ENCODE results near the gene UNC119B.

The UNC119B gene

DNA sequence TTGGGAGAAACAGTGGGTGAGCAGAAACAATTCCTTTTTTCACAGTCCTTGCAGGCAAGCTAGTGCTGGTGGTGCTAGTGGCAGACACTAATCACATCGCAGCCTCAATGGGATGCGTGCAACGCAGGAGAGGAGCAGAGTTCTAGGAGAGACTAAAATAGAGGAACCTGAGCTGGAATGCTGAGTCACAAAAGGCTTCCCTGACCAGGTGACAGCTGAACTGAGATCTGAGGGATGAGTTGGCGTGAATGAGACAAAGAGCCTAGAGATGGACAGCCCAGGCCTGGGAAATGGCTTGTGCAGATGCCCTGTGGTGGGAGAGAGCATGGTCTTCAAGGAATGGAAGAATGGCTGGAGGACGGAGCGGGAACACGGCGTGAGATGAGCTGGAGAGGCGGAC is 41.1 kb downstream of the UNC119B start:
- H3K4me3 Mint-ChIP-seq: no peak overlapping the region

DNA sequence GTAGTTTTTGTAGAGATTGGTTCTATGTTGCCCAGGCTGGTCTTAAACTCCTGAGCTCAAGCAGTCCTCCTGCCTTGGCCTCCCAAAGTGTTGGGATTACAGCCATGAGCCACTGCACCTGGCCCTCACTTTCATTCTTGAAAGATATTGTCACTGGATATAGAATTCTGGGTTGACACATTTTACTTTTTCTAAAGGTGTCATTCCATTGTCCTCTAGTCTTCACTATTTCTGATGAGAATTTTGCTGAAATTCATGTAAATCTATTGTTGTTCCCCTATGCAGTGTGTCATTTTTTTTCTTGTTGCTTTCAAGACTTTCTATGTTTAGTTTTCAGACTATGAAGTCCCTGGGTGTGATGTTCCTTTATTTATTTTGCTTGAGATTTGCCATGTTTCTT is 44.5 kb downstream of the UNC119B start:
- no peaks in the 10 kb centered on the region for H3K27me3 Mint-ChIP-seq (ENCODE audit: low read depth)
- H3K4me3 Mint-ChIP-seq: no peak overlapping the region
- DNase-seq (ENCODE audit: low spot score): no peak
- peaks cover 4% of the 10 kb centered on the region for H3K36me3 Mint-ChIP-seq (ENCODE audit: low read depth)
- no peak overlapping the region for H3K27ac Mint-ChIP-seq
- no peaks in the 10 kb centered on the region for H3K4me1 Mint-ChIP-seq (ENCODE audit: low read depth)
- H3K9me3 Mint-ChIP-seq: peaks cover 14% of the 10 kb centered on the region

More for the DNA sequence above, 41.1 kb downstream of the UNC119B start:
- Mint-ChIP-seq H3K27ac (no peak overlapping the region), H3K27me3 (ENCODE audit: low read depth) (no peaks in the 10 kb centered on the region), H3K36me3 (ENCODE audit: low read depth) (peaks cover 2% of the 10 kb centered on the region), H3K9me3 (peaks cover 14% of the 10 kb centered on the region), H3K4me1 (ENCODE audit: low read depth) (no peaks in the 10 kb centered on the region)
- DNase-seq (ENCODE audit: low spot score): no peak

DNA sequence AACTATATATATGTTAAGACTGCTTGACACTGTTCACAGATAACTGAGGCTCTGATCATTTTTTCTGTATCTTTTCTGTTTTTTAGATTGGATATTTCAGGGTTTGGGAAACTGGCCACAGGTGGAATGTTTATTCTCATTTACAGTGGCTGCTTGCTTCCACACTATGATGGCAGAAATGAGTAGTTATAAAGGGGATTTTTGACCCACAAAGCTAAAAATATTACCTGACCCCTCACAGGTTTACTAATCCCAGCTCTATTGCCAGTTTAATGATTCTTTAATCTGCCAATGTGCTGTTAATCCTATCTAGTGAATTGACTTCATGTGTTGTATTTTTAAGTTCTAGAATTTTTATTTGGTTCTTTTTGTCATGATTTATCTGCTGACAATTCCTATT is 45.0 kb downstream of the UNC119B start:
- peaks cover 14% of the 10 kb centered on the region for H3K9me3 Mint-ChIP-seq
- no peaks in the 10 kb centered on the region for H3K4me1 Mint-ChIP-seq (ENCODE audit: low read depth)
- H3K4me3 Mint-ChIP-seq: no peak overlapping the region
- H3K36me3 Mint-ChIP-seq (ENCODE audit: low read depth): peaks cover 4% of the 10 kb centered on the region
- DNase-seq (ENCODE audit: low spot score): no peak
- no peak overlapping the region for H3K27ac Mint-ChIP-seq
- H3K27me3 Mint-ChIP-seq (ENCODE audit: low read depth): no peaks in the 10 kb centered on the region

DNA sequence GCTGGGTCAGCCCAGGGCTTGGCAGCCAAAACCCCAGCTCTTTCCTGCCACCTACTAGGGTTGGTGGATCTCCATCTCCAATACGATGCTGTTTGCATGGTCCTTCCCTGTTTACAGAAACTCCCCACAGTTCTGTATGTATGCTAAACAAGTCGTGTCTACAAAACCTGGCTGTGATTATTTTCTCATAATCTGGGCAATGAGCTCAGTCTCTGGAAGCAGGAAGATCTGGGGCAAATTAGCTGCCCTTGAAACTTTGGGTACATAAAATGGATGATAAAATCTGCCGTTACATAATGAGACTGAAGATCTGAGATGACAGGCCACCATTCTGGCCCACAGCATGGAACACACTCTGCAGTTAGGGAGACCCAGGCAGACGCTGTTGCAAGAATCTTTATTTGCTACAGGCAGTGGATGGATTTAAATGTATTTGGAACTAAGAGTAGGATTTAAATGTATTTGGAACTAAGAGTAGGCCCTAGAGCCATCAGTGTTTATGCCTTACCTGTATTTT is 47.0 kb downstream of the UNC119B start:
- Mint-ChIP-seq H3K4me1 (ENCODE audit: low read depth) (peaks cover 2% of the 10 kb centered on the region), H3K36me3 (ENCODE audit: low read depth) (peaks cover 13% of the 10 kb centered on the region), H3K27me3 (ENCODE audit: low read depth) (no peaks in the 10 kb centered on the region), H3K9me3 (peaks cover 14% of the 10 kb centered on the region), H3K27ac (no peak overlapping the region), H3K4me3 (no peak overlapping the region)
- DNase-seq (ENCODE audit: low spot score): no peak

DNA sequence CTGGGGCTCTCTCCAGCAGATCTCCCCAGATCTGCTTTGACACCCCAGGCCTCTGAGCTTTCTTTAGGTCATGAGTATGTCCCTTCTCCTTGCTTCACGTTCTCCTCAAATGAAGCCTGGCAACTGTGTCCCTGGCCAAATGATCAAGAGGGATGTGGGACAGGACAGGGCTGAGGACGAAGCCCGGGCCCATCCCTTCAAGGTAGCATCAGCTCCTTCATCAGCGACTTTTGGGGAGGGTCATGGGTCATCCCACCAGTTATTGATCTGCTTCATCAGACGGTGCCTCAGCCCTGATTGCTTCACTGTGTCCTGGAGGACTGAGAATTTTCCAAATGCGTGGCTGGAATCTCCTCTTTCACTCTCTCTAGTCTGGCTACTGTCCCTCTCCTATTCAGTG is 47.7 kb downstream of the UNC119B start:
- Mint-ChIP-seq H3K27ac (no peak overlapping the region), H3K4me1 (ENCODE audit: low read depth) (peaks cover 2% of the 10 kb centered on the region), H3K4me3 (no peak overlapping the region), H3K36me3 (ENCODE audit: low read depth) (peaks cover 14% of the 10 kb centered on the region), H3K9me3 (peaks cover 14% of the 10 kb centered on the region), H3K27me3 (ENCODE audit: low read depth) (no peaks in the 10 kb centered on the region)
- DNase-seq (ENCODE audit: low spot score): no peak

DNA sequence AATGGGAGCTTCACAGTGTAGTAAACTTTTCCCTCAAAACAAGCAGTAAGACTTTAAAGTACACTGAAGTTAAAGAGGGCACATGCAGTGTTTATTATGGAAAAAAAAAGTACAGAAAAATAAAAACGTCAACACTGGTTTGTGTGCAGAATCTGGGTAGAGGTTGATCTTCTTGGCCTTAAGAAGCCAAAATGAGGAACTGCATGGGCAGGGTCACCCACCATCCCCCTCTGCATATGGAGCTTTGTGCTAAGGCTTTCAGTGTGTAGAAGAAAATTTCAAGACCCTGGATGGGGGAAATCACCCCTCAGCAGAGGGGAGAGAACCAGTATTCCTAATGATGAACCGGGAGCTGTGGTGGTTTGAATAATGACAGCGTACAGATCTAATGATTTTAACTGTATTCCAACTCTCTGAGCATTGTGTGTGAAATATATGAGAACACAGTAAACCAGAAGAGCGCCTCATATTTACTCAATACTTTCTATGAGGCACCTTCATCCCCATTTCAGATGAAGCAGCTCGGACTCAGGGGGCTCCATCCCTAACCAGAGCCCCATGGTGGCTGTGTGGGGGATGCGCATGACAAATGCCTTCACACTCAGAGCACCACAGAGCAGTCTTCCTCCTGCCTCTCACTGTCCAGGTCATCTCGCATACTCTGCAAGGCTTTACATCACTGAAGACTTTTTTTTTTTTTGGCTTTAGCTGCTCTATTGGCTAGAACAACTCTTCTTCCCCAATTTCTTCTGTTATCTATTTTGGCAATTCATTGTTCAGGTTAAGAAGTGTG is 48.7 kb downstream of the UNC119B start:
- Mint-ChIP-seq H3K4me3 (no peak overlapping the region), H3K9me3 (peaks cover 10% of the 10 kb centered on the region), H3K4me1 (ENCODE audit: low read depth) (peaks cover 2% of the 10 kb centered on the region), H3K27ac (no peak overlapping the region), H3K36me3 (ENCODE audit: low read depth) (peaks cover 14% of the 10 kb centered on the region), H3K27me3 (ENCODE audit: low read depth) (no peaks in the 10 kb centered on the region)
- DNase-seq (ENCODE audit: low spot score): no peak

DNA sequence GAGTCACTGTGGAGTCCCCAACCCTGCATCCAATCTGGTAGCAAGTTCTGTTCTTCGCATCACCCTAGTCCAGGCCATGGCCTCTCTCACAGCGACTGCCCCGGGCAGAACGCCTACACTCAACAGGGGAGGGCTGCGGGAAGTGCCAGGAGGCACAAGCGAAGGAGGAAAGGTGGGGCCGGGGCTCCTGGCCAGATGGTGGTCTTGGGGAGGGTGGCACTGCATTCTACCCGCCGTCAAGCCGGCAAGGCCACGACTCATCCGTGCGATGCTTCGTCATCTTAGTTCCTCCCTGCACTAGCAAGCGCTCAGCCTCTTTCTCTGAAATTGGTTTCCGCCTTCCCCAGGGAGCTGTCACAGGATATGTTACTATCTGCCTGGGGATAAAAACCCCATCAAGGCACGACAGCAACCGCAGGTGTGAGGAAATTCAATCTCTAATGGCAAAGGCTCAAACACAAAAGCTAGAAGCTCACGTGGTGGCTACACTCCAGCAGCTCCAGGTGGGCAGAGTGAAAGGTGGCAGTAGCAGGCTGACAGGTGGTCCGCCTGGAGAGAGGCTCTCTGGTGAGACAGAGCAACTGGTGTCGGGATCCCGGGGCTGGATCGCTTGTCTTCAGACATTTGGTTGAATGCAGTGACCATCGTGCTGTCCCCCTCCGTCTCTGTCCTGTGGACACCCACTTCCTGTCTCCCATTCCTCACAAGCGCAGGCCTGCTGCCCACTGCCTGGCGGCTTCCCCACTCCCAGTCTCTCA is 49.5 kb downstream of the UNC119B start:
- DNase-seq (ENCODE audit: low spot score): no peak
- Mint-ChIP-seq H3K27me3 (ENCODE audit: low read depth) (no peaks in the 10 kb centered on the region), H3K36me3 (ENCODE audit: low read depth) (peaks cover 18% of the 10 kb centered on the region), H3K27ac (peak overlapping the region; percentile 69), H3K4me1 (ENCODE audit: low read depth) (peaks cover 2% of the 10 kb centered on the region), H3K4me3 (no peak overlapping the region), H3K9me3 (peaks cover 9% of the 10 kb centered on the region)

DNA sequence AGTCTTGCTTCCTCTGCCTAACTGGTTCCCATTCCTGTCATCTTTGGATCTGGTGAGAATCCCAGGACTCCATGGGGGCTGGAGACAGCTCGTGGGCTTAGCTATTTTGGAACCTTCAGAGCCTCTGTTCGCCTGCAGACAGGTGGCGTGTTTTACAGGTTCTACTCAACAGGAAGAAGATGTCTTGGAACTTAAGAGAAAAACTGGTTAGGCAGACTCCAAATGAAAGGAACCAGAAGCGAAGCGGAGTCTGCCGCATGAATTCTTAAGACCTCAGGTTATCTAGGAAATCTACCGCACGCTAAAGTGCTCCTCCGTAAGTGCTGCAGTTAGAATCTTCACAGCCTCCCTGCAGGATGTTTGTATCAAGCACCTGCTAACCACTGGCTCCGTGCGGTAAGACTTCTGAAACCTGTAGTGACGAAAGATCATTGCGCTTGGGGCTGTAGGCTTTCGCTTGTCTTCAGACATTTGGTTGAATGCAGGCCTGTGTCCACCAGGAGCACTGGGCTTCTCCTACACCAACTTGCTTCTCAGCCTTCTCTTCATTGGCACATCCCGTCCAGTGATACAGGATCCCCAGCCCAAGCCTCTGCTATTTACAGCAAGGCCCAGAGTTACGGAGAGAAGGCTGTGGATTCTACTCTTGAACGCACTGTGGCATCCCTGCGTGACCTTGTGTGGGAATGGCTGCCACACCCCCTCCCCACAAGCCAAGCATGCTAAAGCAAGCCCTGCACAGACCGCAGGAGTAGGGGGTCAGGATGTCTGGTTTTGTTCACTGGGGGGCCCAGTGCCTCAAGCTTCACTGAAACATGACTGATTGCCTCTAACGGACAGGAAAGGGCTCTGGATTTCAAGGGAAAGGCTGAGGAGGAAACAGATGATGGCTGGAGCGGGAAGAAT is 50.3 kb downstream of the UNC119B start:
- Mint-ChIP-seq H3K9me3 (peaks cover under 1% of the 10 kb centered on the region), H3K27ac (peak overlapping the region; percentile 77), H3K27me3 (ENCODE audit: low read depth) (no peaks in the 10 kb centered on the region), H3K4me3 (peak overlapping the region; percentile 61), H3K4me1 (ENCODE audit: low read depth) (peaks cover 2% of the 10 kb centered on the region), H3K36me3 (ENCODE audit: low read depth) (peaks cover 16% of the 10 kb centered on the region)
- peak; percentile 27 for DNase-seq (ENCODE audit: low spot score)

DNA sequence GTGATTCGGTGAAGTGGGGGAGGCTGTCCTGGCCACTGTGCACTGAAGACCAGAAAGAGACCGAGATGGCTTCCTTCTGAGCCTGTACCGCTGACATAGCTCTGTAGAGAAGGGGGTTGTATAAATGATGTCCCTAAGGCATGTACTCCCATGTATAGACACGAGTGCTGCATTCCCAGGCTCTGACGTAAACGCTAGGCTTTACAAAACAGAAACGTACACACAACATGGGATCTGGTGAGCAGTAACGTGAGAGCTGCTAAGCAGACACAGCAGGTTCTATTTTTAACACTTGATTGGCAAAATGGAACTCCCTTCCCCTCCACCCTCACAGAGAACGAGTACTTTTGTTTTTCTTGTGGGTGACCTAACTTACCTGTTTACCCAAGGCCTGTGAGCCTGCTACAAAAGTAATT is 51.3 kb downstream of the UNC119B start:
- H3K9me3 Mint-ChIP-seq: no peaks in the 10 kb centered on the region
- peaks cover 25% of the 10 kb centered on the region for H3K36me3 Mint-ChIP-seq (ENCODE audit: low read depth)
- H3K4me1 Mint-ChIP-seq (ENCODE audit: low read depth): peaks cover 2% of the 10 kb centered on the region
- no peak overlapping the region for H3K4me3 Mint-ChIP-seq
- DNase-seq (ENCODE audit: low spot score): no peak
- H3K27me3 Mint-ChIP-seq (ENCODE audit: low read depth): no peaks in the 10 kb centered on the region
- no peak overlapping the region for H3K27ac Mint-ChIP-seq

DNA sequence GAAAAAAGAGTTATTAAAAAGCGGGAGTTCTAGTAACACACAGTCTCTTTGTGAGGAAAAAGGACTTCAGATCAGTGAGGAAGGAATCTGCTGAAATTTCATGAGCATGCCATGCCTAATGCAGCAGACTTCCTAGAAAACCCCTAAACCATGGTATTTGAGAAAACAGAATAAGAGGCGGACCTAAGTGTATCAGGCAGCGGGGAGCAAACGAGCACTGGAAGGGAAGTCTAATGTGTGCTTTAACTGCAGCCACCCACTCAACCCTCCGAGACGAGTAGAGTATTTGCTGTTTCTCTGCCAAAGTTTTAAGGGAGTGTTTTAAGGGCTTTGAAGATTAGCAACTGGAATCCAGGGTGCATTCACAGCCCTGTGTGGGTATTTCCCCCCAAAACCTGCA is 51.8 kb downstream of the UNC119B start:
- no peak for DNase-seq (ENCODE audit: low spot score)
- H3K4me1 Mint-ChIP-seq (ENCODE audit: low read depth): peaks cover 2% of the 10 kb centered on the region
- H3K4me3 Mint-ChIP-seq: no peak overlapping the region
- H3K9me3 Mint-ChIP-seq: no peaks in the 10 kb centered on the region
- H3K27ac Mint-ChIP-seq: no peak overlapping the region
- peaks cover 27% of the 10 kb centered on the region for H3K36me3 Mint-ChIP-seq (ENCODE audit: low read depth)
- no peaks in the 10 kb centered on the region for H3K27me3 Mint-ChIP-seq (ENCODE audit: low read depth)

DNA sequence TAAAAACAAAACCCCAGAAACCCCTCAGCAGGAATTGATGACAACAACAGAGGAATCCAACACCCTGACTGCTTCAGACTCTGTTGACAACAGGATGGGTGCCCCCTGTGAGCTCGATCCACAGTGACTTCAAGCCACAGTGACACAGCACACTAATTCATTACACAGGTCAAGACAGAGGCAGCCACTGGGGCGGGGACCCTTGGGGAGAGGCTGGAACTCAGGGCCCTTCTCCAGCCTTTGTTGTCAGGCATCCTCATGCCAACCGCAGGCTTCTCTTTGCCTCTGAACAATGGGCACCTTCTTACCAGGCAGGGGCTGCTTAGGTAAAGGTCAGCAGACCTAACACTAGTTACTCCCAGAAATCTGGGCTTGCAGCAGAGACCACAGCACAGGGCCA is 53.0 kb downstream of the UNC119B start:
- Mint-ChIP-seq H3K27me3 (ENCODE audit: low read depth) (no peaks in the 10 kb centered on the region), H3K9me3 (no peaks in the 10 kb centered on the region), H3K36me3 (ENCODE audit: low read depth) (peaks cover 30% of the 10 kb centered on the region), H3K4me1 (ENCODE audit: low read depth) (peaks cover 2% of the 10 kb centered on the region), H3K4me3 (no peak overlapping the region), H3K27ac (no peak overlapping the region)
- no peak for DNase-seq (ENCODE audit: low spot score)

DNA sequence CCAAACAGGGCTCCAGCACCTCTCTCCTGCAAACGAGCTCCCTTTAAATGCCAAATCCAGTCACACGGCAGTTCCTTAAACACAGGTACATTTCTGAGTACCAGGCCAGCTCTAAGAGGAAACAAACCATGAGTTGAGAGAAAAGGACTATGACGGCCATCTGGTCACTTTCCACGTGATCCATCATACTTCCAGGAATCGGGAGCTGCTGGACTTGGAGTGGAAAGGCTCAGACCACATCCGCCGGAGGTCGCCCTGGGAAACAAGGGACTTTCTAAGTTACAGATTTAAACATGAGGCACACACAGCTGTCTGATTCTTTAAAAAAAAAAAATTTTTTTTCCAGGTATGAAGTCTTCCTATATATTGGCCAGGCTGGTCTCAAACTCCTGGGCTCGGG is 54.6 kb downstream of the UNC119B start:
- no peaks in the 10 kb centered on the region for H3K27me3 Mint-ChIP-seq (ENCODE audit: low read depth)
- H3K36me3 Mint-ChIP-seq (ENCODE audit: low read depth): peaks cover 31% of the 10 kb centered on the region
- no peak overlapping the region for H3K4me3 Mint-ChIP-seq
- no peak for DNase-seq (ENCODE audit: low spot score)
- H3K9me3 Mint-ChIP-seq: no peaks in the 10 kb centered on the region
- H3K27ac Mint-ChIP-seq: no peak overlapping the region
- H3K4me1 Mint-ChIP-seq (ENCODE audit: low read depth): peaks cover 2% of the 10 kb centered on the region

DNA sequence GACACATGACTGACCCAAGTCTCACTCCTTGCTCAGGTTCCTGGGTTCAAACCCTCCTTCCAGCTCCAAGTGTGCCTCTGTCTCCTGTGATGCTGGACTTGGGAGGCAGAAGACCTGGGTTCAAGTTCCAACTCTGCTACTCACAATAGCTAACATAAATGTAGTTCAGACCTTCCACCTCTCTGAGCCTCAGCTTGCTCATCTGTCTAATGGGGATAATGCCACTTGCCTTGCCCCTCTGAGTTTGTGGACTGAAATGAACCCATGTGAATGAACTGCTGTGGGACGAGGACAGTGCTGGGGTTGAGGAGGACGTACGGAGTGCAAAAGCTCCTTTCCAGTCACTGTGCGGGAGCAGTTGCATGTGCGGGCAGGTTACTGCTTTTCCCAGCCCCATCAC is 56.3 kb downstream of the UNC119B start:
- Mint-ChIP-seq H3K4me1 (ENCODE audit: low read depth) (peaks cover 4% of the 10 kb centered on the region), H3K27me3 (ENCODE audit: low read depth) (no peaks in the 10 kb centered on the region), H3K36me3 (ENCODE audit: low read depth) (peaks cover 32% of the 10 kb centered on the region), H3K27ac (no peak overlapping the region), H3K4me3 (no peak overlapping the region), H3K9me3 (no peaks in the 10 kb centered on the region)
- no peak for DNase-seq (ENCODE audit: low spot score)
